Pulmonary artery endothelial cell (primary cell): Measurements from ENCODE around the gene KCTD19. TPM values are rescaled to one million over a fixed set of nuclear protein-coding genes. Genes with fewer than 3 reads are reported as not detected.
"Not testable (repeated sequence)": the region's sequence is repeated elsewhere in the genome, so short reads cannot be mapped to it uniquely, and the experiment has no call there.

Experiments
- DNase-seq: peaks from one replicate; pipeline ENCODE4 v3.0.0-alpha.2; 2011; ENCODE audit warnings: low read depth, low spot score
- total RNA-seq: library from RNA; depleted of rRNA; stranded (reverse); fragments of >200 nt; gene quantifications from 2 replicates; pipeline ENCODE4 v1.2.3, GENCODE V29; 2014

Gene KCTD19
- 0.28 and 0.33 TPM in 2 replicates for total RNA-seq

- peak; percentile 10 for DNase-seq
Observed at GRCh38 chr16:67326472-67327309, at the start of gene KCTD19, which contains the start of gene LRRC36. TSS of gene KCTD19 (minus strand) at chr16:67326741. CDS start at chr16:67326707, 34 bp downstream. TSS of gene LRRC36 (plus strand) at chr16:67326815. CDS start at chr16:67326863, 48 bp downstream.

- DNase-seq = not testable (repeated sequence)
Observed at GRCh38 chr16:67376012-67376411, 49.5 kb upstream of the KCTD19 start.

GRCh38 chr16:67372664-67373063 is 46.1 kb upstream of the KCTD19 start:
- DNase-seq = no peak

GRCh38 chr16:67370661-67371060 is 44.1 kb upstream of the KCTD19 start:
- DNase-seq = no peak

GRCh38 chr16:67364600-67365235 is 38.2 kb upstream of the KCTD19 start:
- DNase-seq = no peak

- DNase-seq = no peak
Observed at GRCh38 chr16:67361038-67361437, 34.5 kb upstream of the KCTD19 start.

GRCh38 chr16:67359540-67360269 is 33.2 kb upstream of the KCTD19 start:
- DNase-seq = not testable (repeated sequence)

- no peak for DNase-seq
Observed at GRCh38 chr16:67357561-67357960, 31.0 kb upstream of the KCTD19 start.

GRCh38 chr16:67356396-67356795 is 29.9 kb upstream of the KCTD19 start:
- DNase-seq = no peak

- not testable (repeated sequence) for DNase-seq
Observed at GRCh38 chr16:67352463-67352862, 25.9 kb upstream of the KCTD19 start.

GRCh38 chr16:67350324-67350723 is 23.8 kb upstream of the KCTD19 start:
- no peak for DNase-seq

- no peak for DNase-seq
Observed at GRCh38 chr16:67349172-67349571, 22.6 kb upstream of the KCTD19 start.

GRCh38 chr16:67346341-67346740 is 19.8 kb upstream of the KCTD19 start:
- DNase-seq = peak; percentile 30

GRCh38 chr16:67345401-67345800 is 18.9 kb upstream of the KCTD19 start:
- DNase-seq = no peak

- DNase-seq = no peak
Observed at GRCh38 chr16:67342616-67343015, 16.1 kb upstream of the KCTD19 start.

GRCh38 chr16:67341250-67341649 is 14.7 kb upstream of the KCTD19 start:
- no peak for DNase-seq

- no peak for DNase-seq
Observed at GRCh38 chr16:67339453-67339852, 12.9 kb upstream of the KCTD19 start.

- no peak for DNase-seq
Observed at GRCh38 chr16:67336648-67337047, 10.1 kb upstream of the KCTD19 start.

- no peak for DNase-seq
Observed at GRCh38 chr16:67336116-67336515, 9.6 kb upstream of the KCTD19 start.

GRCh38 chr16:67333315-67333714 is 6.8 kb upstream of the KCTD19 start:
- DNase-seq = no peak

GRCh38 chr16:67329901-67330300 is 3.4 kb upstream of the KCTD19 start:
- no peak for DNase-seq

- DNase-seq = no peak
Observed at GRCh38 chr16:67327743-67328142, 1.2 kb upstream of the KCTD19 start.
